Measurements from ENCODE around the gene KCNMA1. TPM values are rescaled to one million over a fixed set of nuclear protein-coding genes. Genes with fewer than 3 reads are reported as not detected.

The KCNMA1 gene
- total RNA-seq, 1 donor from 2014 or later, result 15.8 TPM

DNA sequence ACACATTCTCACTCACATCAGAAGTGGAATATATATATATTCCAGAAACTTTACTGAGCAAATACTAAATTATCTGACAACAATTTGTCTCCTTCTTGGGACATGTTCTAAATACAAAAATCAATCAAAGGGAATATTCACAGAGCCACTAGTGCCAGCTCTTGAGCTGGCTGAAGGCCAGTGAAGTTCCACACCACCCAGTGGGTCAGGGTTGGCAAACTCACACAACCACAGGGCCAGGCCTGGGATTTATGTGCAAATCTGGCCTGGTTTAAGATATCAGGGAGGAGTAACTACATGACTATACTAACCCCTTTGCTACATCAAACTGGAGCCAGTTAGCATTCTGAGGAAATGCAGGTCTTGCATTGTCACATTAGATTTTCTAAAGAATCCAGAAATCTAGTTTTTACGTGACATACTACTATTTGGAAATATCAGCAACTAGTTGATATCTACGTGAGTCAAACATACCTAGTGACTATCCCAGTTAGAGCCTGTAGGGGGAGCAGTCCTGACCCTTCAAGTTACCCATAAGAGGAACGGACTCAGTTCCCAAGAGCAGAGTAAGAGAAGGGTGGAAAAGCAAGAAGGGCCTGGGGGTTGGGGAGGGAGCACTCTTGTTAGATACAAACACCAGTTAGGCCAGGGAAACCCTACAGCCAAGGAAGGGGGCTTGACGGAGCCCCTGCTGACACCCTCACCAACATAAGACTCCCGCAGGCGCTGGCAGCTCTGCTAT lies 600.4 kb downstream of the KCNMA1 start:
- Histone ChIP-seq H3K27me3 (ENCODE audit: control insufficient read depth, insufficient read depth, low read length) (no peaks in the 10 kb centered on the region), H3K36me3 (ENCODE audit: control insufficient read depth, insufficient read depth, low read length) (no peaks in the 10 kb centered on the region), H3K4me3 (ENCODE audit: low read depth, low read length) (no peak overlapping the region)
- no peak for FAIRE-seq
- TF ChIP-seq, protein P1, sequence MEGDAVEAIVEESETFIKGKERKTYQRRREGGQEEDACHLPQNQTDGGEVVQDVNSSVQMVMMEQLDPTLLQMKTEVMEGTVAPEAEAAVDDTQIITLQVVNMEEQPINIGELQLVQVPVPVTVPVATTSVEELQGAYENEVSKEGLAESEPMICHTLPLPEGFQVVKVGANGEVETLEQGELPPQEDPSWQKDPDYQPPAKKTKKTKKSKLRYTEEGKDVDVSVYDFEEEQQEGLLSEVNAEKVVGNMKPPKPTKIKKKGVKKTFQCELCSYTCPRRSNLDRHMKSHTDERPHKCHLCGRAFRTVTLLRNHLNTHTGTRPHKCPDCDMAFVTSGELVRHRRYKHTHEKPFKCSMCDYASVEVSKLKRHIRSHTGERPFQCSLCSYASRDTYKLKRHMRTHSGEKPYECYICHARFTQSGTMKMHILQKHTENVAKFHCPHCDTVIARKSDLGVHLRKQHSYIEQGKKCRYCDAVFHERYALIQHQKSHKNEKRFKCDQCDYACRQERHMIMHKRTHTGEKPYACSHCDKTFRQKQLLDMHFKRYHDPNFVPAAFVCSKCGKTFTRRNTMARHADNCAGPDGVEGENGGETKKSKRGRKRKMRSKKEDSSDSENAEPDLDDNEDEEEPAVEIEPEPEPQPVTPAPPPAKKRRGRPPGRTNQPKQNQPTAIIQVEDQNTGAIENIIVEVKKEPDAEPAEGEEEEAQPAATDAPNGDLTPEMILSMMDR (IDR thresholded peaks at IDR 0.05; ENCODE audit: insufficient read depth, low read length, severe bottlenecking), result peak; percentile 54
- DNase-seq (ENCODE audit: low read depth), result peak; percentile 40

- H3K4me3 ChIP-seq (ENCODE audit: low read depth, low read length), result no peak overlapping the region
- DNase-seq (ENCODE audit: low read depth) (no peak), FAIRE-seq (no peak)
- H3K27me3 ChIP-seq (ENCODE audit: control insufficient read depth, insufficient read depth, low read length), result no peaks in the 10 kb centered on the region
- H3K36me3 ChIP-seq (ENCODE audit: control insufficient read depth, insufficient read depth, low read length), result no peaks in the 10 kb centered on the region
- TF ChIP-seq, protein P1 (IDR thresholded peaks at IDR 0.05; ENCODE audit: insufficient read depth, low read length, severe bottlenecking), result no peak
Measured at GRCh38 chr10:77036276-77036675, 601.3 kb downstream of the KCNMA1 start.

DNA sequence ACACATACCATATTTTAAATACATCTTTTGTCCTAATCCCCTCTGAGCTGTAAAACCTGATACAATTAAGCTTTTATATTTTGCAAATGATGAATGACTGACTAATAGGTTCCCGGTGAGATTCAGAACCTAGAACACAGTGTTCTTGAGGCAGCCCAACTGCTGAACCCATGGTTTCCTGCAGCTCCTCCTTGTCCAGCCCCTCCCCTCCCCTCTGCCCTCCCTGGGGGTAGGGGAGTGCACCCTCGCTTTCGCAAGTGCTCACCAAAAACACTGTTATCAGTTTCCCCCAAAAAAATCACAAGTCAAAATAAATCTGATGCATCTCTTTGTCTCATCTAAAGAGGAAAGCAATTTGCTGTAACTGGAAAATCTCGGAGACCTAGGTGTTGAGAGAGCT lies 602.8 kb downstream of the KCNMA1 start:
- Histone ChIP-seq H3K36me3 (ENCODE audit: control insufficient read depth, insufficient read depth, low read length) (no peaks in the 10 kb centered on the region), H3K4me3 (ENCODE audit: low read depth, low read length) (no peak overlapping the region), H3K27me3 (ENCODE audit: control insufficient read depth, insufficient read depth, low read length) (no peaks in the 10 kb centered on the region)
- FAIRE-seq (no peak), DNase-seq (ENCODE audit: low read depth) (no peak)
- TF ChIP-seq, protein P1 (IDR thresholded peaks at IDR 0.05; ENCODE audit: insufficient read depth, low read length, severe bottlenecking), result no peak

- no peak overlapping the region for H3K4me3 ChIP-seq (ENCODE audit: low read depth, low read length)
- FAIRE-seq (no peak), DNase-seq (ENCODE audit: low read depth) (no peak)
- no peaks in the 10 kb centered on the region for H3K27me3 ChIP-seq (ENCODE audit: control insufficient read depth, insufficient read depth, low read length)
- TF ChIP-seq, protein P1 (IDR thresholded peaks at IDR 0.05; ENCODE audit: insufficient read depth, low read length, severe bottlenecking), result no peak
- H3K36me3 ChIP-seq (ENCODE audit: control insufficient read depth, insufficient read depth, low read length), result no peaks in the 10 kb centered on the region
Measured at GRCh38 chr10:77034240-77034639, 603.4 kb downstream of the KCNMA1 start.

DNA sequence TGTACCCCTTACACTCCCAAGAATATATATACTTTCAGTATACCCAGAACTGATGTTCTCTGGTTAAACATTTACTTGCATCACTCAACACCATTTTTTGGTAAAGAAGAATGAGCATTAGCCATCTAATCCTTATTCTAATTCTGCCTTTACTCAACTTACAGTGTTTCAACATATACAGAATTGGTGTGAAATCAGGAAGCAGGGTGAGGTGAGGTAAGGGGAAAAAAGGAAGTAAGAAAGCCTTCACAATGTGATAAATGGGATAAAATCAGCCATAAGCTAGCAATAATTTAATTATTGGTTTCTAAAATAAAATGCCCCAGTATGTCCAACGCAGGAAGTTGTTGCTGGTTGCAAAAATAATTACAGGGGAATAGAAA lies 605.4 kb downstream of the KCNMA1 start:
- Histone ChIP-seq H3K4me3 (ENCODE audit: low read depth, low read length) (no peak overlapping the region), H3K36me3 (ENCODE audit: control insufficient read depth, insufficient read depth, low read length) (no peaks in the 10 kb centered on the region), H3K27me3 (ENCODE audit: control insufficient read depth, insufficient read depth, low read length) (no peaks in the 10 kb centered on the region)
- no peak for FAIRE-seq
- TF ChIP-seq, protein P1 (IDR thresholded peaks at IDR 0.05; ENCODE audit: insufficient read depth, low read length, severe bottlenecking), result no peak
- DNase-seq (ENCODE audit: low read depth), result no peak

Data from bronchial epithelial cell (primary cell).